Dermis lymphatic vessel endothelial cell (primary cell): ENCODE measurements around the gene CYB5R4. TPM values are rescaled to one million over a fixed set of nuclear protein-coding genes. Genes with fewer than 3 reads are reported as not detected.

Experiments used
- total RNA-seq: library from RNA; depleted of rRNA; stranded (reverse); fragments of >200 nt; gene quantifications from 2 replicates; pipeline ENCODE4 v1.2.1, GENCODE V29; 2014

The CYB5R4 gene, protein sequence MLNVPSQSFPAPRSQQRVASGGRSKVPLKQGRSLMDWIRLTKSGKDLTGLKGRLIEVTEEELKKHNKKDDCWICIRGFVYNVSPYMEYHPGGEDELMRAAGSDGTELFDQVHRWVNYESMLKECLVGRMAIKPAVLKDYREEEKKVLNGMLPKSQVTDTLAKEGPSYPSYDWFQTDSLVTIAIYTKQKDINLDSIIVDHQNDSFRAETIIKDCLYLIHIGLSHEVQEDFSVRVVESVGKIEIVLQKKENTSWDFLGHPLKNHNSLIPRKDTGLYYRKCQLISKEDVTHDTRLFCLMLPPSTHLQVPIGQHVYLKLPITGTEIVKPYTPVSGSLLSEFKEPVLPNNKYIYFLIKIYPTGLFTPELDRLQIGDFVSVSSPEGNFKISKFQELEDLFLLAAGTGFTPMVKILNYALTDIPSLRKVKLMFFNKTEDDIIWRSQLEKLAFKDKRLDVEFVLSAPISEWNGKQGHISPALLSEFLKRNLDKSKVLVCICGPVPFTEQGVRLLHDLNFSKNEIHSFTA
- 4.5 and 4.9 TPM in 2 replicates for total RNA-seq

DNA sequence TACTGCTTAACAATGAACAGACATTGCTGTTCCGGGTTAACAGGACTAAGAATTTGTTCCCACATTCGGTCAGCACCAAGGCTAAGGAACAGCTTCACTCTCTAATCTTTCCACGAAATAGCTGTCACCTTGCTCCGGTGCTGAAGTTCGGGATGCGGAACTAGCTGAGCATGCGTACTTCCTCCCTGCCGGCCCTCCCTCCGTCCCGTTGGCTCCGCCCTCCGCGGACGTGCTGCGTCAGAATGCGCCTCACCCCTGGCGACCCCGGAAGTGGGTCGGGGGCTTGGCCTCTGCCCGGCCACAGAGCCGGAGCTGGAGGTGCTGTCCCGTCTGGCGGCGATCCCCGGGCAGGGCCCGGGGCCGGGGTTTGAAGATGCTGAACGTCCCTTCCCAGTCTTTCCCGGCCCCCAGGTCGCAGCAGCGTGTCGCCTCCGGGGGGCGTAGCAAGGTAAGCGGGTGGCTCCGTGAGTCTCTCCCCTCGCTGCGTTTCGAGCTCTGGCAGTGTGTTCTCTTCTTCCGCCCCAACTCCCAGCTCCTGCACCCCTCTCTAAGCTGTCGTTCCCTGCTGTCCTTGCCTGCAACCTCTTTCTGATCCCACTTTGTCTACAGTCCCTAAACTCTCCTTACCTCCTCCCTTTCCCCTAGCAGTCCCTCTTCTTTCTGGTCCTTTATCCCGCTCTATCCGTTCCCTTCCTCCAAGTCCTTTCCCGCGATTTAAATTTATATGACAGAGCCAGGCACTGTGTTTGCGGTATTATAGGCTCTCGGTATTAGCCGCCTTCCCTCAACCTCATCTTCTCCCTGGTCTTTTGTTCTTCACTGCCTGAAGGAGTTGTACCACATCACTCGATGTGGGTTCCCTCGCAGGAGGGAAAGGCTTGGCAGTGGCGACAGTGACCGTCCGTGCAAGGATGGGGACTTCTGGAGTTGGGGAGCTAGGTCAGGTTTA lies at the start of gene CYB5R4:
TSS of gene CYB5R4 (plus strand) at position 280 of the 949 bp plus-strand sequence. CDS start at position 374, 94 bp downstream.

DNA sequence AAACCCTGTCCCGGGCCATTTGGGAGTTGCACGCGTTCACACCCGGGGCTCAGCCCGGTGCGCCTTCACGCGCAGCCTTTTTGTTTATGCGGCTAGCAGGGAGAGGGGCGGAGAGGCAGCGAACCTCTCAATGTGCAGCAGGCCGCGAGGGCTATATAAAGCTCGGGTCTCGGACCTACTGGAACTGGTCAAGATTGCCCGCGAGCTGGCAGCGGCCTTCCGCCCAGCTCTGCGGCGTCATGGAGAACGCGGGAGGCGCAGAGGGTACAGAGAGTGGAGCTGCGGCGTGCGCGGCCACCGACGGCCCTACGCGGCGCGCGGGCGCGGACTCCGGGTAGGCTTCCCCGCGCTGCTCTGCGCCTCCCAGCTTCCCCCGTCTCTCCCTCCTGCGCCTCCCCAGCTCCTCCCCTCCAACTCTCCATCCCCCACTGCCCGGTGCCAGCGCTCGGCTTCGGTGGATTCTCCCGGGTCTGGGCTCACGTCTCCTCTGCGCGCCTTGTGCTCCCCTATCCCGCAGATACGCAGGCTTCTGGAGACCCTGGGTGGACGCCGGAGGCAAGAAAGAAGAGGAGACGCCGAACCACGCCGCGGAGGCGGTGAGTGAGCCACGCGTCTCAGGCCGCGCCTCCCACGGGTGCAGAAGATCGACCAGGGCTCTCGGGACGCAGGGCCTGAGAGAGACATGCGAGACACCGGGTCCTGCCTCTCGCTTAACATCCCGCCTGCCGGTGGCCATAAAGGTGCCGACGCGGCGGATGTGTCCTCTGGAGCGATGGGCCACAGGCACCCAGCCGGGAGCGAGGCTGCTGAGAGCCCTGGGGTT lies 6.1 kb upstream of the CYB5R4 start, which contains the start of gene RIPPLY2:
TSS of gene RIPPLY2 (plus strand) at position 183 of the 823 bp plus-strand sequence. CDS start at position 240, 57 bp downstream.

Other genes with a start within 250 kb of the CYB5R4 start
- gene SNAP91, start 150.6 kb upstream of the CYB5R4 start, total RNA-seq = 0.87 and 1.4 TPM in 2 replicates
- gene RIPPLY2, start 6.3 kb upstream of the CYB5R4 start, total RNA-seq = 0.17 TPM in 1 of 2 replicates, not detected in the other
- 6.4 and 8.9 TPM in 2 replicates for gene MRAP2, start 174.1 kb downstream of the CYB5R4 start, total RNA-seq